AG09309 (cell line): ENCODE results near the gene TBC1D30.

Source experiments
- DNase-seq: peaks from one replicate; pipeline ENCODE4 v3.0.0-alpha.2; 2010; ENCODE audit warnings: low read depth
- H3K4me3 ChIP-seq: 2 replicates; pipeline ENCODE4 v1.5.1; 2011; ENCODE audit warnings: mild to moderate bottlenecking, low read depth, low read length, moderate library complexity; ENCODE audit not compliant: control insufficient read depth
- TF ChIP-seq, protein P1 (sequence below): IDR thresholded peaks from 2 replicates; pipeline ENCODE4 v1.5.1; 2011; ENCODE audit warnings: mild to moderate bottlenecking, low read depth, low read length, inconsistent platforms; ENCODE audit not compliant: insufficient read depth, control insufficient read depth; ENCODE audit errors: missing control alignments

Gene TBC1D30

DNA sequence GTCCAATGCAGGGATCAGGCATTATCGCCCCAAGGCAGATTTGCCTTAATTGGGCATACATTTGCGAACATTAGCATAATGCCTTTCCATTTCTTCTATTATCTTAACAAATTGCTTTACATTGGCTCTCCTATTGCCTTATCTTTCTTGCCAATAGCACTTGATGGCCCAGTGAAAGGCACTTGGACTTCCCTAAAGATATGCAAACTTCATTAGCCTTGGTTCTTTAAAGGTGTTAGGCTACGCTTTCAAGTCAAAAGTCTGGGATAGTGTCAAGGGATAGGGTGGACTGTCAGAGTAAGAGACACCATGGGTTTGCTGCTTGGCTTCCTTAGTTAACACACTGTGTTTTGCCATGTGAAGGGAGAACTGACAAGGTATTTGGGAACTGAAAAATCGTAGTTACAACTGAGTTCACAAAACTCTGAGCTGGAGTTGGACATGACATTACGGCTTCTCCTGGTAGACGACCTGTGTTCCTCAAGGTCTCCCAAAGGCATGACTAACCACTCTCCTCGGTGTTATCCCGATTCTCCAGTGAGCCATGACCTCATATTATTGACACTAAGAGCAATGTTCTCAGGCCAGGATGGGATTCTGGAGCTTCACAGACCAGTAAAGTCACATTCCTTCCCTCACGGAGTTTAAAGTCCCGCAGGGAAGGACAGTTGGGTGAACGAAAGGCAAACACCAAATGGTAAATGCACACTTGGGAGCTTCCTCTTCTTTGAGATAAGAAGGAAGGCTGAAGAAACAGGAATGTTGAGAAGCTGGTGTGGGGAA is 65.2 kb downstream of the TBC1D30 start:
- no peak for DNase-seq
- TF ChIP-seq, protein P1, sequence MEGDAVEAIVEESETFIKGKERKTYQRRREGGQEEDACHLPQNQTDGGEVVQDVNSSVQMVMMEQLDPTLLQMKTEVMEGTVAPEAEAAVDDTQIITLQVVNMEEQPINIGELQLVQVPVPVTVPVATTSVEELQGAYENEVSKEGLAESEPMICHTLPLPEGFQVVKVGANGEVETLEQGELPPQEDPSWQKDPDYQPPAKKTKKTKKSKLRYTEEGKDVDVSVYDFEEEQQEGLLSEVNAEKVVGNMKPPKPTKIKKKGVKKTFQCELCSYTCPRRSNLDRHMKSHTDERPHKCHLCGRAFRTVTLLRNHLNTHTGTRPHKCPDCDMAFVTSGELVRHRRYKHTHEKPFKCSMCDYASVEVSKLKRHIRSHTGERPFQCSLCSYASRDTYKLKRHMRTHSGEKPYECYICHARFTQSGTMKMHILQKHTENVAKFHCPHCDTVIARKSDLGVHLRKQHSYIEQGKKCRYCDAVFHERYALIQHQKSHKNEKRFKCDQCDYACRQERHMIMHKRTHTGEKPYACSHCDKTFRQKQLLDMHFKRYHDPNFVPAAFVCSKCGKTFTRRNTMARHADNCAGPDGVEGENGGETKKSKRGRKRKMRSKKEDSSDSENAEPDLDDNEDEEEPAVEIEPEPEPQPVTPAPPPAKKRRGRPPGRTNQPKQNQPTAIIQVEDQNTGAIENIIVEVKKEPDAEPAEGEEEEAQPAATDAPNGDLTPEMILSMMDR = no peak
- no peak overlapping the region for H3K4me3 ChIP-seq

DNA sequence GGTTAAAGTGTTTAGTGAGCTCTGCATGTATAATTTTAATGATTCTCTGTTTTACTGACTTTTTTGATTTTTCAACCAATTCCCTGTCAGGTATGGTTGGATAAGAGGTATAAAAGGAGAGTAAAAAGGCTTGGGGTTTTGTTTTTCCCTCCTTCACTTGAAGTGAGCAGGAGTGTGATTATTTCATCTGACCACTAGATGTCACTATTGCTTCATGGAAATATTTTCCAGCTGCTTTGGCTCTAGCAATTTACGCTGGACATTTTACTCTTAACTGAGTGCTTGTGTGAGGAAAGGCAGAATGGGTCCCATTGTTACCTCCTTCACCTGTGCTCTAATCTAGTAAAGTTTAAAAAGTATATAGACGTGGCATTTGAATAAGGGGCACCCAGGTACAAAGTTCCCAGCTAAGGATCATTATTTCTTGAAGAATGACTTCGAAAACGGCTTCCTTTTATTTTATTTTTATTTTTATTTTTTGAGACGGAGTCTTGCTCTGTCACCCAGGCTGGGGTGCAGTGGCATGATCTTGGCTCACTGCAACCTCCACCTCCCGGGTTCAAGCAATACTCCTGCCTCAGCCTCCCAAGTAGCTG is 66.5 kb downstream of the TBC1D30 start:
- DNase-seq = peak; percentile 24
- no peak overlapping the region for H3K4me3 ChIP-seq
- TF ChIP-seq, protein P1 = peak; percentile 59

DNA sequence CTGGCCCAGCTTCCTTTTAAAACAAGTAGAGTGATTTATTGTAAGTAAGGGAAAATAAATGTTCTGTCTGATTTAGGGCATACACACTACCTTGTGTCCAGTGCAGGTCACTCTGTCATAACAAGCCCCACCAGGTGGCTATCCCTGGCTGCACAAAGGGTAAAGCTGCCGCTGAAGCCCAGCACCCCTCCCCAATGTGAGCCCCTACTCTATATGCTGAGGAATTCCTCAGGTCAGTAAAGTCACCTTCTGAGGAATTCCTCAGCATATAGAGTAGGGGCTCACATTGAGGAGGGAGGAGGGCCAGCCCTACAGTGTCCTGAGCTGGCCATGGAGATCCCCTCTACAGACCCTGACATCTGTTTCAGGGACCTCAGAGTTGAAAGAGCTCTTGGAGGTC is 67.2 kb downstream of the TBC1D30 start:
- DNase-seq = no peak
- TF ChIP-seq, protein P1 = no peak
- no peak overlapping the region for H3K4me3 ChIP-seq

DNA sequence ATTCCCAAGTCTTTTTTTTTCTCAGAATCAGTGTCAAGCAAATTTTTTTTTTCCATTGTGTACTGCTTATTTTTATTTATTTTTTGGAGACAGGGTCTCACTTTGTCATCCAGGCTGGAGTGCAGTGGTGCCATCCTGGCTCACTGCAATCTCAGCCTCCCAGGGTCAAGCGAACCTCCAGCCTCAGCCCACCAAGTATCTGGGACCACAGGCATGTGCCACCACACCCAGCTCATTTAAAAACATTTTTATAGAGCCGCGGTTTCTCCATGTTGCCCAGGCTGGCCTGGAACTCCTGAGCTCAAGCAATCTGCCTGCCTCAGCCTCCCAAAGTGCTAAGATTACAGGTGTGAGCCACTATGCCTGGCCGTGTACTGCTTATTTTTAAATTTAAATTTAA is 68.1 kb downstream of the TBC1D30 start:
- TF ChIP-seq, protein P1 = no peak
- no peak overlapping the region for H3K4me3 ChIP-seq
- DNase-seq = no peak

DNA sequence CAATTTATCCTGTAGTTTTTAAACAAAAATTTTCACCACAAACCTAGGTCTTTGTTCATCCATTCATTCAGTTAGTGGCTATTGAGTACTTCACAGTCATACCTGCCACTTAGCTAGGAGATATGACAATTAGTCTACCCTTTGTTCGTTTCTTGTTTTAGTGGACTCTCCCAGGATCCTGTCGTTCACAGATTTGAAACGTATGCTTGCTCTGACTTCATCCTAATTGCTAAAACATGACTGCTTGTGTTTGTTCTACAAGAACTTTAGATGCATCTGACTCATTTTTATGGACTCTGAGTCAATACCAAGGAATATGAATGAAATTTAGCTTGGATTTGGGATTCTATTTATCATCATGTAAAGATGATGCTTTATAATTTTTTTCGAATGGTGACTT is 69.5 kb downstream of the TBC1D30 start:
- TF ChIP-seq, protein P1 = no peak
- no peak overlapping the region for H3K4me3 ChIP-seq
- DNase-seq = peak; percentile 54

DNA sequence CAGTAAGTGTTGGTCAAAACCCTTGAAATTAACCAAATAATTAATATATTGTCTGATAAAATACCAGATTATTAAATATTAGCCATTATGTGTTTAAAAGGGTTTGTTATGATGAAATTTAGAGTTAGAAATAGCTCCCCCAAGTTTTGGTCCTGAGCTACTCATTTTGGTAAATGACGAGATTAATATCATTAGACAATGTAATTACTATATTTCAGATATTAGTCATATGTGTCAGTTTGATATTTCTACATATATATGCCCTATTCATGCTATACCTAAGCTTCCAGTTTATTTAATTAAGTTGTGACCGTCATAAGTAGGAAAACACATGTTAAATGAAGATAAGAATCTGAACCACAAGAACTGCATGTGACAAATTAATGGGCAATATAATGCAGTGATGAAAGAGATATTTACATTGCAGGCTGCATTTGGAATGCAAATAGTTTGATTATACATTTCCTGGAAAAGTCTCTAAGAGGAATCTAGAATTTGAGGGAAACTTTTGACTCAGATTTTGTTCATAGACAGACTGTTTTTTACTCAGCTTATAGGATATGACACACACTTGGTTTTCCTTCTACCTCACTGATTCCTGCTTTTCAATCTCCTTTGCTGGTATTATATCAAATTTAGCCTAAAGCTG is 70.5 kb downstream of the TBC1D30 start:
- DNase-seq = no peak
- TF ChIP-seq, protein P1 = no peak
- H3K4me3 ChIP-seq = no peak overlapping the region
